AG04449 (cell line): ENCODE results near the gene NEMF.

Source experiments
- CTCF ChIA-PET: fragments of 350-600 bp; formaldehyde crosslinking; extraction: SDS; loops from one replicate; lab custom pipeline; 2021; ENCODE audit warnings: antibody characterized with exemption; lab: Yijun Ruan, JAX
- POLR2A ChIA-PET: fragments of 400-600, 350-600 bp; formaldehyde crosslinking; extraction: SDS; loops from one replicate; lab custom pipeline; 2020; ENCODE audit warnings: antibody characterized with exemption, inconsistent platforms; lab: Yijun Ruan, JAX
- DNase-seq: peaks from one replicate; pipeline ENCODE4 v3.0.0-alpha.2; 2010; ENCODE audit warnings: low read depth, low spot score
- H3K4me3 ChIP-seq: 2 replicates; pipeline ENCODE4 v1.5.1; 2011; ENCODE audit warnings: low read depth, mild to moderate bottlenecking, control low read depth, low read length
- TF ChIP-seq, protein P1 (sequence below): IDR thresholded peaks from one replicate; pipeline ENCODE4 v1.5.1; 2011; ENCODE audit warnings: mild to moderate bottlenecking, moderate library complexity, low read length, control low read depth, inconsistent platforms; ENCODE audit not compliant: insufficient read depth; ENCODE audit errors: missing control alignments

NEMF gene, protein sequence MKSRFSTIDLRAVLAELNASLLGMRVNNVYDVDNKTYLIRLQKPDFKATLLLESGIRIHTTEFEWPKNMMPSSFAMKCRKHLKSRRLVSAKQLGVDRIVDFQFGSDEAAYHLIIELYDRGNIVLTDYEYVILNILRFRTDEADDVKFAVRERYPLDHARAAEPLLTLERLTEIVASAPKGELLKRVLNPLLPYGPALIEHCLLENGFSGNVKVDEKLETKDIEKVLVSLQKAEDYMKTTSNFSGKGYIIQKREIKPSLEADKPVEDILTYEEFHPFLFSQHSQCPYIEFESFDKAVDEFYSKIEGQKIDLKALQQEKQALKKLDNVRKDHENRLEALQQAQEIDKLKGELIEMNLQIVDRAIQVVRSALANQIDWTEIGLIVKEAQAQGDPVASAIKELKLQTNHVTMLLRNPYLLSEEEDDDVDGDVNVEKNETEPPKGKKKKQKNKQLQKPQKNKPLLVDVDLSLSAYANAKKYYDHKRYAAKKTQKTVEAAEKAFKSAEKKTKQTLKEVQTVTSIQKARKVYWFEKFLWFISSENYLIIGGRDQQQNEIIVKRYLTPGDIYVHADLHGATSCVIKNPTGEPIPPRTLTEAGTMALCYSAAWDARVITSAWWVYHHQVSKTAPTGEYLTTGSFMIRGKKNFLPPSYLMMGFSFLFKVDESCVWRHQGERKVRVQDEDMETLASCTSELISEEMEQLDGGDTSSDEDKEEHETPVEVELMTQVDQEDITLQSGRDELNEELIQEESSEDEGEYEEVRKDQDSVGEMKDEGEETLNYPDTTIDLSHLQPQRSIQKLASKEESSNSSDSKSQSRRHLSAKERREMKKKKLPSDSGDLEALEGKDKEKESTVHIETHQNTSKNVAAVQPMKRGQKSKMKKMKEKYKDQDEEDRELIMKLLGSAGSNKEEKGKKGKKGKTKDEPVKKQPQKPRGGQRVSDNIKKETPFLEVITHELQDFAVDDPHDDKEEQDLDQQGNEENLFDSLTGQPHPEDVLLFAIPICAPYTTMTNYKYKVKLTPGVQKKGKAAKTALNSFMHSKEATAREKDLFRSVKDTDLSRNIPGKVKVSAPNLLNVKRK

DNA sequence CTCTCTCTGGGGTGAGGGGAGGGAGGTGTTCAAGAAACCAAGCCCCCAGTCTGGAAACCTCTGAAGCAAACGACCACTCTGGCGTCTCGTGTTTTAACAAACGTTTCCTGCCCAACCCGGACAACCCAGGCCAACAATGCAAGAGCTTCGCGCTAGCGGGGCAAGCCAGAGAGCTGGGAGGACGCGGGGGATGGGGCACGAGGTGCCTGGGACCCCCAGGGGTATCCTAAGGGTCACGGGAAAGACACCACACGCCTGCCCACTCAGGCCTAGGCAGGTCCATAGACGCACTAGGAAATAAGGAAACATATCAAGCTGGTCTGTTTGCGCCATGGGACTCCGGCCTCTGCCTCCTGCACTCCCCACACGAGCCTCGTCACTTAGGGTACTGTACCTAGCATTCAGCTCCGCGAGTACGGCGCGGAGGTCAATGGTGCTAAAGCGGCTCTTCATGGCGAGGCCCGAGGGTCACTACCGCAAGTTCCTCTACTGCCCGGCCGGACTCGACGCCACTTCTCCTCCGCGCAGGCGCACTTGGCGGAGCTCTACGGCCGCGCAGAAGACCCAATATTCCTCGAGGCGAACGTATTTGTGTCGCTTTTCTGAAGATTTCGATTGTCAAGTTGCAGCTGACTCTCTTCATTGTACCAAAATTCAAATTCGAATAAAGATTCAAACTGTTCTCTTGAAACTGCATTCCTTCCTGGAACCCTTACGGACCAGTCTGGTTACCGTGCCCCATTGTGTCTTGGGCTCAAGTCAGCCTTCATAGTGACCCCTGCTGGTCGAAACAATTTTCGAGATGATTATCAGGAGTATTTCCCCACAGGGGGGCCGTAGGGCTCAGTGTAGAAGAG, at the start of gene NEMF:
TSS of gene NEMF (minus strand) at position 488 of the 857 bp plus-strand sequence. CDS start at position 453, 35 bp downstream.
- CTCF ChIA-PET, result interaction anchor here (0.6 to 9.5 kb wide), 45 partner anchors 9 to 408 kb away, joined by 3 to 174 read pairs (median 5); partner anchors contain the start of genes DNAAF2 and VCPKMT
- no peak for DNase-seq
- H3K4me3 ChIP-seq, result peak within 1 kb of the TSS; percentile 96
- TF ChIP-seq, protein P1, sequence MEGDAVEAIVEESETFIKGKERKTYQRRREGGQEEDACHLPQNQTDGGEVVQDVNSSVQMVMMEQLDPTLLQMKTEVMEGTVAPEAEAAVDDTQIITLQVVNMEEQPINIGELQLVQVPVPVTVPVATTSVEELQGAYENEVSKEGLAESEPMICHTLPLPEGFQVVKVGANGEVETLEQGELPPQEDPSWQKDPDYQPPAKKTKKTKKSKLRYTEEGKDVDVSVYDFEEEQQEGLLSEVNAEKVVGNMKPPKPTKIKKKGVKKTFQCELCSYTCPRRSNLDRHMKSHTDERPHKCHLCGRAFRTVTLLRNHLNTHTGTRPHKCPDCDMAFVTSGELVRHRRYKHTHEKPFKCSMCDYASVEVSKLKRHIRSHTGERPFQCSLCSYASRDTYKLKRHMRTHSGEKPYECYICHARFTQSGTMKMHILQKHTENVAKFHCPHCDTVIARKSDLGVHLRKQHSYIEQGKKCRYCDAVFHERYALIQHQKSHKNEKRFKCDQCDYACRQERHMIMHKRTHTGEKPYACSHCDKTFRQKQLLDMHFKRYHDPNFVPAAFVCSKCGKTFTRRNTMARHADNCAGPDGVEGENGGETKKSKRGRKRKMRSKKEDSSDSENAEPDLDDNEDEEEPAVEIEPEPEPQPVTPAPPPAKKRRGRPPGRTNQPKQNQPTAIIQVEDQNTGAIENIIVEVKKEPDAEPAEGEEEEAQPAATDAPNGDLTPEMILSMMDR, result peak; percentile 72
- POLR2A ChIA-PET, result interaction anchor here (0.6 to 2.3 kb wide), 8 partner anchors 8 to 264 kb away, joined by 3 to 17 read pairs (median 4); partner anchors contain the start of genes DNAAF2, KLHDC2 and VCPKMT

DNA sequence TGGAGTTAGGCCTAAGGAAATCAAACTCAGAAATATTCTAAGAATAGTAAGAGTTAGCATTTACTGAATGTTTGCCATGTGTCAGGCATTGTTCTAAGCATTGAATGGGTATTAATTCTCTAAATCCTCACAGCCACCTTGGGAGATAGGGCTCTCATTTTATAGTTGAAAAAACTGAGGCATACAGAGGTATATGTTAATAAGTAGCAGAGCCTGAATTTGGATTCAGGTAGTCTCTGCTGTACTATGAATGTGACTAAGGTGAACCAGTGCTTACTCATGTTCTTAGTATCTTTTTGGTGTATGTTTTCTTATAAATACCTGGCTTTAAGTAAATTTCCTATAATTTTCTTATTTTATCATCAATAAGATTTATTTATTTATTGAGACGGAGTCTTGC, 48.4 kb upstream of the NEMF start:
- ChIA-PET POLR2A (no interaction called here), CTCF (no interaction called here)
- DNase-seq, result no peak
- TF ChIP-seq, protein P1, result no peak
- no peak overlapping the region for H3K4me3 ChIP-seq

DNA sequence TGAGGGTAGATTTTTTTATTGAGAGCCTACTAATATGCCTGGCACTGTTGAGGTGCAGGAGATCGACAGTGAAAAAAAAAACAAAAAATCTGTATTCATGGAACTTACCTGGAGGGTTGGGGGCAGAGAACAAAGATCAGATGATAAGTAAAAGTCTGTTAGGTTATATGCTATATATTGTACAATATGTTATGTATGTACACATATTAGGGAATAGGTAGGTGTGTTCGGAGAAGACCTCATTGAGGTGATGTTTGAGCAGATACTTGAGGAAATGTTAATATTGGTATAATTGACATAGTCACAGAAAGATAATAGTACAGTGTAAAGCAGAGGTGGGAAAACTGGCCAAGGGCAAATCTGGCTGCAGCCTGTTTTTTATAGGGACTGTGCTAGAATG, 45.9 kb upstream of the NEMF start:
- H3K4me3 ChIP-seq, result no peak overlapping the region
- no peak for DNase-seq
- TF ChIP-seq, protein P1, result no peak
- ChIA-PET CTCF (no interaction called here), POLR2A (no interaction called here)

DNA sequence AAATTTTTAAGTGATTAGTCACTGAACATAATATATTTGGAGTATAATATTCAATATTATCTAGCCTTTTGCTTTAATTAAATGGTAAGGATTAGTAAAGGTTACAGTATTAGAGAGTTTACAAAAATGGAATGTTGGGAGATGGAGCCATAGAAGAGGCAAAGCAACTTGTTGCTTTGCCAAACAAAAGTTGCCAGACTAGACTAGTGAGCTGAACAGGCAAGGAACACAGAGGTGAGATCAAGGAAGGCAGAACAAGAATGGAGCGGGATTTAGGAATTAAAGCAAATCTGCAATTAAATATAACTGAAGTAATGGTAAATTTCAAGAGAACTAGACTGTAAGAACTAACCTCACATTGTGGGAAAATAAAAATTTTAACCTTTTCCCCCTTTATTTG, 45.4 kb upstream of the NEMF start:
- TF ChIP-seq, protein P1, result no peak
- POLR2A ChIA-PET, result no interaction called here
- CTCF ChIA-PET, result interaction anchor here (1.0 kb wide), 1 partner anchor 206 kb away, joined by 3 read pairs; no protein-coding TSS in a partner anchor
- H3K4me3 ChIP-seq, result no peak overlapping the region; the same call in 1 of the 2 replicates
- DNase-seq, result no peak

DNA sequence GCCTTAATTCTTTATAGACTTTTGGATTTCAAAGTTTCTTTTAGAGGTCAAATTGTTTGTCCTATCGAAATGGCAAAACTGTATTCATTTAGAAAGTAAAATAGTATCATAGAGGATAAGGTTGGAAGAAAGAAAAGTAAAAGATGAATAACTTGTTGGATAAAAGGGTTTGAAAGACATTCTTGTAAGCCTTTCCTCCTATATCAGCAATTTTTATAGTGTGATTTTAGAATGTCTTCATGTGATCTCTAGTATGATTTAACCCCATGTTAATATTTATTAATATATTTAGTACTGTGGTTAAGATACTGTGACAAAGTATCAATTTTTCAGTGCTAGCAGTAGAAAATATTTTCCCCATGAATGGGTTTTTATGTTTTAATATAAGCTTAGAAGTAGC, 44.8 kb upstream of the NEMF start:
- ChIA-PET CTCF (interaction anchor here (1.0 kb wide), 1 partner anchor 207 kb away, joined by 3 read pairs; no protein-coding TSS in a partner anchor), POLR2A (no interaction called here)
- TF ChIP-seq, protein P1, result no peak
- H3K4me3 ChIP-seq, result no peak overlapping the region
- DNase-seq, result no peak
